GM19035 (cell line): Measurements from ENCODE around the gene TEX28.
"Not testable (repeated sequence)": the region's sequence is repeated elsewhere in the genome, so short reads cannot be mapped to it uniquely, and the experiment has no call there.

ENCODE experiments used
- ATAC-seq: cut with Tn5 transposase; IDR thresholded peaks from one replicate; pipeline ENCODE4 v1.9.1; 2021; ENCODE audit not compliant: unreplicated experiment

The TEX28 gene

GRCh38 chrX:154294791-154295574 lies at the start of gene TEX28:
Gene TEX28 (minus strand): TSS chrX:154295124. CDS start chrX:154292117, 3,007 bp downstream.
- no peak for ATAC-seq

GRCh38 chrX:154343620-154344019 lies 48.7 kb upstream of the TEX28 start:
- not testable (repeated sequence) for ATAC-seq

DNA sequence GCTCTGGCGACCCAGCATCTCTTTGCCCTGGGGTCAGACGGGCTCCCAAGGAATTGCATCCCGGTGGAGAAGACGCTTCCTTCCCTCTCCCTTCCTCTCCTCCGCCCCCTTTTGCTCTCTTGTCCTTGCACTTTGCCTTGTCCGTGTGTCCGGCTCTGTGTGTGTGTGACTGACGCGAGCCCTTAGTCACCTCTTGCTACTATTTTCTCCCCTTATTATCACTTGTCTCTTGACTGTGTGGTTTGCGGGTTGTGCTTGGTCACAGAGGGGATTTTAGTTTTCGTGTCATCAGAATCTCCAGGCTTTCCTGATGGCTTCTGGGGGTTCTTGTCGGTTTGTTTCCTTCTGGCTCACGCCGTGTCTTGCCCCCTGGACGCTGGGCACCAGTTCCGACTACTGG lies 48.1 kb upstream of the TEX28 start:
- ATAC-seq: not testable (repeated sequence)

GRCh38 chrX:154341399-154342298 lies 46.7 kb upstream of the TEX28 start:
- ATAC-seq: peak; percentile 68

DNA sequence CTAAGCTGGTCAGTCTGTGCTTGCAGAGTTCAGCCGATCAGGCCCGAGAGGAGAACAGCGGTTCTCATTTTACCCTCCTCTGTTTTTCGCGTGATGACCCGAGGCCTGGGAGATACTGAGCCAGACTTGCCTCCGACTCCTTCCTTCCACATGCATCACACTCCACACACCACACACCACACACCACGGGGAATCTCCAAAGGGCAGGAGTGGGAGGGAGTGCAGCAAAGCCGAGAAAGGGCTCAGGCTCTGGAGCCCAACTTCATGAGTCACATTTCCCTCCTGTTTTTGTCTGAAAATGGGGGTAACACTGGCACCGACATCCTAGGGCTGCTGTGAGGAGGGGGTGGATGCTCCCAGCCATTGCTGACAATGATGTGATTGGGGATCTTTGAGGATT lies 39.6 kb upstream of the TEX28 start:
- ATAC-seq: no peak

DNA sequence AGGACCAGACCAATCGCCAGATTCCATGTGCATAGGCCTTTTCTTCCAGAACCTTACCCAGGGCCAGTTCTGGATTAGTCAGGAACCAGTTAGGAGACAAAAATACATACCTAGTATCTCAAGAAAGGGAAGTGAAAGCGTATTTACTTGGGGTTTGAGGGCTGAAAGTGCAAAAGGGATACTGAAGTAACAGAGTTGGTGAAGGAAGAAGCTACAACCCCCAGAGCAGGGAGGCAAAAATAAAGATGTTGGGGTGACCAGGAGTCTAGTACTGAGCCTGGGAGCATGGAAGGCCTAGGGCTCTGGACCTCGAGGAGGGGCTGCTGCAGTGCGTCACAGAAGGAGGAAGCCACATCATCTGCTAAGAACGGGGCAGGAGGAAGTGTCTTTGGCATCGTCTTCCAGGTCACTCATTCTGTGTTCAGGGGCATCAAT lies 38.9 kb upstream of the TEX28 start:
- no peak for ATAC-seq

- no peak for ATAC-seq
Observed at GRCh38 chrX:154333116-154333515, 38.2 kb upstream of the TEX28 start.

DNA sequence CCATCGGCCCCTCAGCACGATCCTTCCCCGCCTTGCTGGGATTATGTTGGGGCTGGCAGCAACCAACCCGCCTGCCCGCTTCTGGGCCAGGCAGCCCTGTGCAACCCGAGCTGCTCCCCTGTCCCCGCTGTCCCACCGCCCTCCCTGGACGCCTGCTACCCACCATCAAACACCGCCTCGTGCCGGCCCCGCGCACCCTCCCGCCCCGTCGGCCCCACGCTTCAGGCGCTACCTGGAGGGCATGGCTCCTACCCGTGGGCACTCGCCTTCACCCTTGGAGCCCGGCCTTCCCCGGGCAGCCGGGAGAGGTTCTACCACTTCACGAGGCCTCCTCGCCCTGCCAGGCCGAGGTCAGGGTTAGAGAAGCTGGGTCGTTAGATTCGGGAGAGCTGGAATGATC lies 37.6 kb upstream of the TEX28 start:
- ATAC-seq: no peak

DNA sequence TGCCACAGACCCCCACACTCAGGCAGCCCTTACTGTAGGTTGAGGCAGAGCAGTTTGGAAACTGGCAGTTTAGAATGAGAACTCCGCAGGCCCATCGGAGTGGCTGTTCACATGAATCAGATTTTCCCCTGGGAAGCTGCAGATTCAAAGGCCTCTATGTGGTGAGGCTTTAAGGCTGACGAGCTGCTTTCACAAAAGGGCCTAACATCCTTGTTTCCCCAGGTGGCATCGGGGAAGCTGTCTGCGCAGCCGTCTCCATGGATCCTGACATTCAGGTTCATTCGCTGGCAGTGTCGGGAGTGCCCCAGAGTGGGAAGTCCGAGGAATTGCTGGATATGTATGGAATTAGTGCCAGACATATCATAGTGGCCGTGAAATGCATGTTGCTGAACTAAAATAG lies 34.4 kb upstream of the TEX28 start:
- ATAC-seq: no peak

DNA sequence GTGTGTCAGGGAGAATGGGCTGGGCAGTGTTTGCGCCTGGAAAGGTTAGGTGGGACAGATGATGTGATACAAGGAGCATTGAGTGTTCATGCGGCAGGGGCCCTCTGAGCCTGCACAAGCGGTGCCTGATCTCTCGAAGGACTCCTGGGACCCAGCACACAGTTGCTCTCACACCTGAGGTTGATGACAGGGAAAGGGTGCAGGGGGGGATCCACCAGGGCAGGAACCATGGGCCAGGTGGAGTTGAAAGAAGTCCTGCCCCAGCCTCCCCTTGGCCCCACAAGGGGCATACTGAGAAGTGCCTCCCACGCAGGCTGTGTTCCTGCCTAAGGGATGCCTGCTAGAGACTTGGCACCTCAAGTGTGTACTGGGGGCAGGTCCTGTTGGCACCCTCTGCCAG lies 33.7 kb upstream of the TEX28 start:
- ATAC-seq: no peak

- no peak for ATAC-seq
Observed at GRCh38 chrX:154327038-154327820, 32.3 kb upstream of the TEX28 start.

GRCh38 chrX:154325541-154325940 lies 30.6 kb upstream of the TEX28 start:
- ATAC-seq: no peak

DNA sequence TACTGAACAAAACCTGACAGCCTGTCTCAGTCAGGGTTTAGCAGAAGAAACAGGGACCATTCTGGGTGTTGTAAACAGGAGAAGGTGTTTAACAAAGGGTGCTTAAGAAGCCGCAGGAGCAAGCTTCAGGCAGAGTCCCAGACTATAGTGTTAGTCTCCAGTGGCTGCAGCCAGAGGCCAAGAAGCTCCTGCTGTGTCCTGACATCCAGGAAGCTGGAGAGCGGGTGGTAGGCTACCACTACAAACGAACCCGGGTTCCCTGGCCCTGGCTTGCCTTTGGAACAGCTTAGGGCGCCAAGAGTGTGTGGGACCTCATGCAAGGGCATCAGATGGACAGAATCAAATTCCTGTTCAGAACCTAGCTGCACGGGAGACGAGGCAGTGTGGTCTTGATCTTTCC lies 28.6 kb upstream of the TEX28 start:
- no peak for ATAC-seq

GRCh38 chrX:154322890-154323289 lies 28.0 kb upstream of the TEX28 start:
- ATAC-seq: no peak

DNA sequence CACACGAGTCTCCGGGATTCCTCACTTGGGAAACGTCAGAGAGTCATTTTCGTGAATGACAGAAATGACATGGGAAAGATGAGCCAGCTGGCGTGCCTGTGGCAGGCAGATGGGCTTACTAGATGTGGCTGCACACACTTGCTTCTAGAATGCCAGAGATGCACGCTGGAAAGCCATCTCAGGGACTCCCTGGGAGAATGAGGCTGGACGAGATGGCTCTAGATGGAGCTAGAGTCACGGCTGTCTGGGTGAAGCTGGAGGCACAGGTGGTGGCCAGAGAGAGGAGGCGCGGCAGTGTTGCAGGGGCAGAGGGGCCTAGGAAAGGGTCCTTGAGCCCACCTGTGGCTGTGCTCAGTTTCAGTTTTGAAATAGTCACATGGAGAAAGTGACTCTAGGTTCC lies 26.7 kb upstream of the TEX28 start:
- ATAC-seq: no peak

DNA sequence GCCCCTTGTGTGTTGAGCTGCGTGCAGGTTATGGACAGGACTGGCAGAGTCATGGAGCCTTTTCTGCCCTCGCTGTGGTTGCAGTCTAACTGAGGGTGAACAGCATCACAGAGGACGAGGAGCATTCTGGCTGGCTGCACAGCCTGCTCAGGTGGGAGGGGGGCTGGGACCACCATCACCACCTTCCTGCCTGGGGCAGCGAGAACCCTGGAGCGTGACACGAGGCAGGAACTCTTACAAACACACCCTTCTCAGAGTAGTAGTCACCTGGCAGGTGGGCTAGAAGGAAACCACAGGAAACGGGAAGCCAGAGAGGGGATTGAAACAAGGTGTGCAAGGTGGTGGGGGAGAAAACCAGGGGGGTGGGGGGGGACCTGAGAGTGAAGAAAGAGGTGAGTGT lies 26.2 kb upstream of the TEX28 start:
- ATAC-seq: no peak

DNA sequence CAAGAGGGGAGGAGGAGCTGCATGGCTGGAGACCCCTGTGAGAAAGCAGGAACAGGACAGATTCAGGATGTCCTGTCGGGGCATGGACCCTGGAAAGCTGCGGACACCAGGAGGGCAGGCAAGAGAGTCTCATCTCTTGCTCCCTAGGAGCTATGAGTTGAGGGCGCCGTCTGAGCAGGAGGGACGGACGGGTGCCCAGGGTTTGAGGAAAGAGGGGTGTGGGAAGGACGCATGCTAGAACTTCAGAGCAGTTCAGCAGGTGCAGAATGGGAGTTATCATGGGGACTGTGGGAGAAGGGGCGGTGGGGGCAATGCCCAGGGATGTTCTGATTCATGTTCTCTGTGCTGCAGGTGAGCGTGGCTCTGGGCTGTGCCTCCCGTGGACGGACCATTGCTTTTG lies 25.5 kb upstream of the TEX28 start:
- ATAC-seq: no peak

GRCh38 chrX:154317391-154317995 lies 22.6 kb upstream of the TEX28 start:
- no peak for ATAC-seq

GRCh38 chrX:154315416-154315815 lies 20.5 kb upstream of the TEX28 start:
- no peak for ATAC-seq

GRCh38 chrX:154313147-154313546 lies 18.2 kb upstream of the TEX28 start:
- no peak for ATAC-seq

- no peak for ATAC-seq
Observed at GRCh38 chrX:154312116-154312515, 17.2 kb upstream of the TEX28 start.
